IMR-90 (cell line): Measurements from ENCODE around the gene PRDM1. TPM values are rescaled to one million over a fixed set of nuclear protein-coding genes. Genes with fewer than 3 reads are reported as not detected.

Experiments
- ATAC-seq: fragments of 200-7000 bp; cut with Tn5 transposase; 2 replicates; pipeline ENCODE4 v1.9.1; 2020; ENCODE audit warnings: low read depth, mild to moderate bottlenecking, moderate library complexity
- BruUV-seq: library from RNA; stranded (reverse); fragments of 400-500 nt; replicated peaks from 2 replicates; lab custom pipeline; 2021; lab: Mats Ljungman, UMichigan
- CTCF ChIA-PET: fragments of 300-600 bp; formaldehyde crosslinking; extraction: SDS; loops from one replicate; lab custom pipeline; 2021; ENCODE audit warnings: antibody characterized with exemption; lab: Yijun Ruan, JAX
- POLR2A ChIA-PET: fragments of 300-600 bp; sonication (Branson Sonifier 250); formaldehyde crosslinking; loops from one replicate; lab custom pipeline; 2022; ENCODE audit warnings: antibody characterized with exemption; ENCODE audit not compliant: unreplicated experiment; lab: Charles Lee
- DNase-seq: peaks from one replicate; pipeline ENCODE4 v3.0.0; 2013
- H2AFZ ChIP-seq: replicated peaks from 2 replicates; pipeline ENCODE3; 2013; ENCODE audit warnings: low read length, mild to moderate bottlenecking; ENCODE audit not compliant: poor library complexity
- H2AK5ac ChIP-seq: 2 replicates; pipeline ENCODE4 v1.6.1; 2013; ENCODE audit warnings: low read depth, low read length, inconsistent platforms
- H2AK9ac ChIP-seq: replicated peaks from 2 replicates; pipeline ENCODE3; 2013; ENCODE audit warnings: mild to moderate bottlenecking, low read depth, low read length, moderate library complexity; ENCODE audit not compliant: poor library complexity
- H2BK120ac ChIP-seq: 2 replicates; pipeline ENCODE4 v1.6.1; 2013; ENCODE audit warnings: low read depth, low read length, inconsistent platforms
- H2BK15ac ChIP-seq: 3 replicates; pipeline ENCODE4 v1.6.1; 2013; ENCODE audit warnings: low read depth, low read length, inconsistent platforms
- H2BK20ac ChIP-seq: 2 replicates; pipeline ENCODE4 v1.6.1; 2013; ENCODE audit warnings: low read depth, mild to moderate bottlenecking, inconsistent platforms, low read length, moderate library complexity
- H2BK5ac ChIP-seq: 2 replicates; pipeline ENCODE4 v1.6.1; 2013; ENCODE audit warnings: mild to moderate bottlenecking, low read depth, low read length, inconsistent platforms; ENCODE audit not compliant: poor library complexity, severe bottlenecking
- H3K14ac ChIP-seq: replicated peaks from 2 replicates; pipeline ENCODE4 v1.6.1; 2013; ENCODE audit warnings: low read depth, low read length, inconsistent platforms
- H3K18ac ChIP-seq: 2 replicates; pipeline ENCODE4 v1.6.1; 2013; ENCODE audit warnings: low read depth, low read length, control low read depth
- H3K23ac ChIP-seq: 2 replicates; pipeline ENCODE4 v1.6.1; 2013; ENCODE audit warnings: low read depth, low read length, inconsistent platforms
- H3K27ac ChIP-seq: 2 replicates; pipeline ENCODE4 v1.5.1; 2013; ENCODE audit warnings: mild to moderate bottlenecking, control low read depth, low read length; ENCODE audit not compliant: insufficient read depth
- H3K27me3 ChIP-seq: 2 replicates; pipeline ENCODE4 v1.6.1; 2013; ENCODE audit warnings: low read length; ENCODE audit not compliant: control insufficient read depth, insufficient read depth
- H3K36me3 ChIP-seq: 2 replicates; pipeline ENCODE4 v1.6.1; 2013; ENCODE audit warnings: low read length, mixed read lengths; ENCODE audit not compliant: control insufficient read depth, insufficient read depth
- H3K4ac ChIP-seq: 2 replicates; pipeline ENCODE4 v1.6.1; 2013; ENCODE audit warnings: low read depth, low read length, inconsistent platforms
- H3K4me1 ChIP-seq: 2 replicates; pipeline ENCODE4 v1.6.1; 2013; ENCODE audit warnings: low read length, mixed read lengths; ENCODE audit not compliant: control insufficient read depth, insufficient read depth
- H3K4me2 ChIP-seq: 2 replicates; pipeline ENCODE4 v1.6.1; 2013; ENCODE audit warnings: low read depth, mild to moderate bottlenecking, control low read depth, low read length, moderate library complexity
- H3K4me3 ChIP-seq: 2 replicates; pipeline ENCODE4 v1.5.1; 2013; ENCODE audit warnings: low read depth, mild to moderate bottlenecking, control low read depth, low read length, moderate library complexity; ENCODE audit not compliant: insufficient read depth
- H3K56ac ChIP-seq: 2 replicates; pipeline ENCODE4 v1.6.1; 2013; ENCODE audit warnings: low read length, inconsistent platforms; ENCODE audit not compliant: insufficient read depth; ENCODE audit errors: extremely low read depth
- H3K79me1 ChIP-seq, 2 experiments: 2 replicates each; pipeline ENCODE4 v1.6.1; 2013; ENCODE audit warnings: low read length in 2 of 2, inconsistent platforms in 1 of 2, low read depth in 1 of 2
- H3K9ac ChIP-seq: 2 replicates; pipeline ENCODE4 v1.6.1; 2013; ENCODE audit warnings: low read depth, low read length, control low read depth
- H3K9me1 ChIP-seq: 2 replicates; pipeline ENCODE4 v1.6.1; 2013; ENCODE audit warnings: low read length, inconsistent platforms; ENCODE audit not compliant: insufficient read depth
- H3K9me3 ChIP-seq: 2 replicates; pipeline ENCODE4 v1.6.1; 2013; ENCODE audit warnings: low read length; ENCODE audit not compliant: control insufficient read depth, insufficient read depth
- H4K20me1 ChIP-seq: 2 replicates; pipeline ENCODE4 v1.6.1; 2013; ENCODE audit warnings: low read length, inconsistent platforms; ENCODE audit not compliant: insufficient read depth
- H4K5ac ChIP-seq: 2 replicates; pipeline ENCODE4 v1.6.1; 2013; ENCODE audit warnings: mild to moderate bottlenecking, low read depth, low read length, control low read depth
- H4K8ac ChIP-seq, 2 experiments: 2 replicates each; pipeline ENCODE4 v1.6.1; 2013; ENCODE audit warnings: low read depth in 2 of 2, low read length in 2 of 2, control low read depth in 1 of 2, inconsistent platforms in 1 of 2
- H4K91ac ChIP-seq: 2 replicates; pipeline ENCODE4 v1.6.1; 2013; ENCODE audit warnings: low read depth, low read length, inconsistent platforms; ENCODE audit not compliant: insufficient read depth
- BHLHE40 ChIP-seq: fragments of 150-350 bp; IDR thresholded peaks from 2 replicates; pipeline ENCODE4 v1.6.1; 2016; ENCODE audit warnings: mild to moderate bottlenecking, low read depth, low read length
- CEBPB ChIP-seq: IDR thresholded peaks from 2 replicates; pipeline ENCODE4 v1.6.1; 2012; ENCODE audit warnings: low read depth, low read length, improper control_type of control experiment
- CHD1 ChIP-seq: IDR thresholded peaks from 2 replicates; pipeline ENCODE4 v1.6.1; 2012; ENCODE audit warnings: low read depth, low read length, improper control_type of control experiment
- CTCF ChIP-seq: conservative IDR thresholded peaks from 2 replicates; pipeline ENCODE4 v1.5.1; 2012; ENCODE audit warnings: mild to moderate bottlenecking, low read depth, low read length, improper control_type of control experiment
- FOS ChIP-seq: fragments of 150-350 bp; IDR thresholded peaks from 2 replicates; pipeline ENCODE4 v1.6.1; 2016; ENCODE audit warnings: low read depth, low read length
- MAFK ChIP-seq: IDR thresholded peaks from 2 replicates; pipeline ENCODE4 v1.6.1; 2012; ENCODE audit warnings: low read depth, low read length, improper control_type of control experiment
- MAZ ChIP-seq: IDR thresholded peaks from 2 replicates; pipeline ENCODE4 v1.6.1; 2012; ENCODE audit warnings: low read depth, mild to moderate bottlenecking, low read length, improper control_type of control experiment, moderate library complexity, borderline replicate concordance
- MXI1 ChIP-seq: IDR thresholded peaks from 2 replicates; pipeline ENCODE4 v1.6.1; 2012; ENCODE audit warnings: low read depth, mild to moderate bottlenecking, low read length, moderate library complexity, borderline replicate concordance
- NFE2L2 ChIP-seq: fragments of 150-350 bp; IDR thresholded peaks from 2 replicates; pipeline ENCODE4 v1.6.1; 2016; ENCODE audit warnings: low read depth, mild to moderate bottlenecking, low read length
- POLR2A ChIP-seq: IDR thresholded peaks from 2 replicates; pipeline ENCODE4 v1.6.1; 2012; ENCODE audit warnings: mild to moderate bottlenecking, low read depth, low read length
- RAD21 ChIP-seq: IDR thresholded peaks from 2 replicates; pipeline ENCODE4 v1.6.1; 2012; ENCODE audit warnings: low read length, improper control_type of control experiment
- RCOR1 ChIP-seq: IDR thresholded peaks from 2 replicates; pipeline ENCODE4 v1.6.1; 2012; ENCODE audit warnings: mild to moderate bottlenecking, low read length, improper control_type of control experiment; ENCODE audit not compliant: insufficient replicate concordance
- RFX5 ChIP-seq: IDR thresholded peaks from 2 replicates; pipeline ENCODE4 v1.8.0; 2012; ENCODE audit warnings: low read depth, mild to moderate bottlenecking, low read length, moderate library complexity
- SMC3 ChIP-seq: fragments of 150-350 bp; IDR thresholded peaks from 2 replicates; pipeline ENCODE4 v1.6.1; 2016; ENCODE audit warnings: low read depth, mild to moderate bottlenecking, antibody characterized with exemption, low read length, moderate library complexity
- USF2 ChIP-seq: fragments of 150-350 bp; IDR thresholded peaks from 2 replicates; pipeline ENCODE4 v1.6.1; 2017; ENCODE audit warnings: mild to moderate bottlenecking, antibody characterized with exemption, low read length, low read depth
- WGBS, 2 experiments: methylation state at CpG; one replicate each; pipeline versions ENCODE4 v1.1.5 to v1.1.7; 2013; ENCODE audit warnings: missing lambda C conversion rate in 2 of 2; ENCODE audit not compliant: insufficient read length in 1 of 2; ENCODE audit errors: extremely low coverage in 2 of 2; 5-methylcytosine and 5-hydroxymethylcytosine counted together
- dilution Hi-C: fragments of 300-500 bp; cut with HindIII; formaldehyde crosslinking; loops from one replicate; pipeline ENCODE4 v1.14.3; 2018; ENCODE audit warnings: low sequenced_read_pairs; ENCODE audit not compliant: unreplicated experiment
- in situ Hi-C: fragments of 300-500 bp; cut with MboI; formaldehyde crosslinking; loops from 3 replicates; pipeline ENCODE4 v1.14.3; 2019; ENCODE audit warnings: low sequenced_read_pairs, inconsistent platforms, mixed read lengths
- intact Hi-C: fragments of 100-400 bp; cut with micrococcal nuclease; formaldehyde crosslinking; loops from 2 replicates; pipeline ENCODE4 v1.10.0; 2022
- polyA plus RNA-seq, 3 experiments: library from polyadenylated mRNA; depleted of rRNA; stranded (reverse); fragments of >200 nt; gene quantifications; 2 replicates each; pipeline ENCODE4 v1.2.3, GENCODE V29; 2012; ENCODE audit warnings: low replicate concordance in 1 of 3
- total RNA-seq: library from RNA; depleted of rRNA; stranded (reverse); fragments of >200 nt; gene quantifications from 2 replicates; pipeline ENCODE4 v1.2.3, GENCODE V29; 2012

Gene PRDM1
- total and polyA plus RNA-seq, 2 of the 4 experiments (the other 2 are of a cell fraction) = 2.3 to 3.0 TPM

GRCh38 chr6:106117579-106117978 is 31.4 kb downstream of the PRDM1 start:
- no peaks in the 10 kb centered on the region for H3K27me3 ChIP-seq
- no peaks in the 10 kb centered on the region for H3K79me1 ChIP-seq
- no peak overlapping the region for H3K4ac ChIP-seq
- H4K8ac ChIP-seq = no peak overlapping the region
- no peak overlapping the region for H2BK5ac ChIP-seq
- H3K27ac ChIP-seq = no peak overlapping the region
- no peak overlapping the region for H2AK5ac ChIP-seq
- no peaks in the 10 kb centered on the region for H3K9me3 ChIP-seq
- no peak for DNase-seq
- H3K4me1 ChIP-seq = peaks cover 2% of the 10 kb centered on the region; the same call in 1 of the 2 replicates
- H3K23ac ChIP-seq = no peak overlapping the region
- no peak overlapping the region for H2AFZ ChIP-seq
- in situ Hi-C loops (no loop called here), intact Hi-C loops (no loop called here), dilution Hi-C loops (no loop called here)
- no peak overlapping the region for H3K9ac ChIP-seq
- no peak overlapping the region for H3K18ac ChIP-seq
- no peak for ATAC-seq
- no peak overlapping the region for H2BK20ac ChIP-seq
- H3K9me1 ChIP-seq = no peaks in the 10 kb centered on the region
- no peak overlapping the region for H2BK15ac ChIP-seq
- H3K14ac ChIP-seq = no peak overlapping the region
- no peak overlapping the region for H2BK120ac ChIP-seq
- CTCF ChIA-PET = no interaction called here
- POLR2A ChIA-PET = no interaction called here
- H4K5ac ChIP-seq = no peak overlapping the region
- no peaks in the 10 kb centered on the region for H4K20me1 ChIP-seq
- no peak overlapping the region for H4K91ac ChIP-seq
- H3K4me3 ChIP-seq = no peak overlapping the region
- TF ChIP-seq MAZ (no peak), RAD21 (no peak), FOS (no peak), MXI1 (no peak), CTCF (no peak), RFX5 (no peak), SMC3 (no peak), CEBPB (no peak), NFE2L2 (no peak), USF2 (no peak), POLR2A (no peak), RCOR1 (no peak), CHD1 (no peak), BHLHE40 (no peak), MAFK (no peak)
- no peaks in the 10 kb centered on the region for H3K36me3 ChIP-seq
- no TSS peak for BruUV-seq
- no peak overlapping the region for H3K56ac ChIP-seq
- H3K4me2 ChIP-seq = no peak overlapping the region
- WGBS, 2 experiments = no CpG with 5 or more reads among the region's 6 CpGs
- no peak overlapping the region for H2AK9ac ChIP-seq
